Neural crest cell (in vitro differentiated cells): Measurements from ENCODE around the gene NDUFA3. TPM values are rescaled to one million over a fixed set of nuclear protein-coding genes. Genes with fewer than 3 reads are reported as not detected.

Source experiments
- DNase-seq: peaks from one replicate; pipeline ENCODE4 v3.0.0; 2021; ENCODE audit warnings: low read depth, mixed read lengths, low spot score
- H3K27ac Mint-ChIP-seq: one replicate; pipeline ENCODE4 v1.8.0; 2021; ENCODE audit warnings: mild to moderate bottlenecking, mixed read lengths; ENCODE audit not compliant: unreplicated experiment
- H3K27me3 Mint-ChIP-seq: 2 replicates; pipeline ENCODE4 v1.8.0; 2021; ENCODE audit warnings: low read depth, mild to moderate bottlenecking, mixed read lengths
- H3K36me3 Mint-ChIP-seq: 2 replicates; pipeline ENCODE4 v1.8.0; 2021; ENCODE audit warnings: low read depth, mild to moderate bottlenecking, mixed read lengths
- H3K4me1 Mint-ChIP-seq: 2 replicates; pipeline ENCODE4 v1.8.0; 2021; ENCODE audit warnings: mixed read lengths
- H3K4me3 Mint-ChIP-seq: one replicate; pipeline ENCODE4 v1.8.0; 2021; ENCODE audit warnings: mild to moderate bottlenecking, mixed read lengths
- H3K9me3 Mint-ChIP-seq: 2 replicates; pipeline ENCODE4 v1.8.0; 2021; ENCODE audit warnings: mixed read lengths
- CTCF ChIP-seq: fragments of 200-600 bp; sonication (generic); conservative IDR thresholded peaks from 2 replicates; pipeline ENCODE4 v1.5.0; 2021; ENCODE audit warnings: antibody characterized with exemption, mild to moderate bottlenecking
- total RNA-seq: library from RNA; stranded (reverse); gene quantifications from 2 replicates; pipeline ENCODE4 v1.2.1, GENCODE V29; 2021

Gene NDUFA3
- total RNA-seq, 1 donor from 2014 or later, result 131 TPM

GRCh38 chr19:54137699-54138488 lies 35.2 kb downstream of the NDUFA3 start, which contains the start of gene CNOT3:
Gene CNOT3, plus strand, starts transcription at chr19:54137762. Its CDS starts 5,217 bp downstream, at chr19:54142979.
- peak within 1 kb of the TSS; percentile 95 for H3K27ac Mint-ChIP-seq
- H3K27me3 Mint-ChIP-seq, result peaks cover 14% of the 10 kb centered on the region
- TF ChIP-seq CTCF, result peak; percentile 44
- no peaks in the 10 kb centered on the region for H3K9me3 Mint-ChIP-seq
- DNase-seq, result no peak
- peaks cover 42% of the 10 kb centered on the region for H3K4me1 Mint-ChIP-seq
- no peaks in the 10 kb centered on the region for H3K36me3 Mint-ChIP-seq
- peak within 1 kb of the TSS; percentile 95 for H3K4me3 Mint-ChIP-seq

GRCh38 chr19:54138489-54139256 lies 36.0 kb downstream of the NDUFA3 start:
- H3K4me3 Mint-ChIP-seq, result peak overlapping the region; percentile 95
- peaks cover 42% of the 10 kb centered on the region for H3K4me1 Mint-ChIP-seq
- no peaks in the 10 kb centered on the region for H3K9me3 Mint-ChIP-seq
- H3K27me3 Mint-ChIP-seq, result peaks cover 14% of the 10 kb centered on the region
- DNase-seq, result no peak
- H3K27ac Mint-ChIP-seq, result peak overlapping the region; percentile 95
- TF ChIP-seq CTCF, result no peak
- no peaks in the 10 kb centered on the region for H3K36me3 Mint-ChIP-seq

GRCh38 chr19:54141356-54141755 lies 38.7 kb downstream of the NDUFA3 start:
- Mint-ChIP-seq H3K4me3 (peak overlapping the region; percentile 95), H3K27me3 (peaks cover 8% of the 10 kb centered on the region), H3K36me3 (peaks cover 8% of the 10 kb centered on the region), H3K4me1 (peaks cover 35% of the 10 kb centered on the region), H3K9me3 (no peaks in the 10 kb centered on the region), H3K27ac (no peak overlapping the region)
- TF ChIP-seq CTCF, result no peak
- no peak for DNase-seq

GRCh38 chr19:54142166-54142780 lies 39.6 kb downstream of the NDUFA3 start:
- H3K9me3 Mint-ChIP-seq, result no peaks in the 10 kb centered on the region
- peak overlapping the region; percentile 95 for H3K4me3 Mint-ChIP-seq
- H3K27me3 Mint-ChIP-seq, result peaks cover 2% of the 10 kb centered on the region
- peaks cover 8% of the 10 kb centered on the region for H3K36me3 Mint-ChIP-seq
- DNase-seq, result no peak
- no peak for TF ChIP-seq CTCF
- peaks cover 27% of the 10 kb centered on the region for H3K4me1 Mint-ChIP-seq
- H3K27ac Mint-ChIP-seq, result no peak overlapping the region

GRCh38 chr19:54145541-54146158 lies 43.0 kb downstream of the NDUFA3 start:
- H3K27ac Mint-ChIP-seq, result no peak overlapping the region
- H3K4me3 Mint-ChIP-seq, result no peak overlapping the region
- no peak for TF ChIP-seq CTCF
- peaks cover 8% of the 10 kb centered on the region for H3K36me3 Mint-ChIP-seq
- no peaks in the 10 kb centered on the region for H3K27me3 Mint-ChIP-seq
- H3K4me1 Mint-ChIP-seq, result peaks cover 6% of the 10 kb centered on the region
- no peak for DNase-seq
- H3K9me3 Mint-ChIP-seq, result no peaks in the 10 kb centered on the region
